Panc1 (cell line): ENCODE measurements around the gene UBAP2L. TPM values are rescaled to one million over a fixed set of nuclear protein-coding genes. Genes with fewer than 3 reads are reported as not detected.
"Not testable (repeated sequence)": the region's sequence is repeated elsewhere in the genome, so short reads cannot be mapped to it uniquely, and the experiment has no call there.

Experiments
- ATAC-seq: fragments of 200-7000 bp; cut with Tn5 transposase; 2 replicates; pipeline ENCODE4 v1.9.1; 2020; ENCODE audit warnings: mild to moderate bottlenecking, moderate library complexity
- BruUV-seq: library from RNA; stranded (reverse); fragments of 400-500 nt; replicated peaks from 2 replicates; lab custom pipeline; 2021; lab: Mats Ljungman, UMichigan
- CTCF ChIA-PET: fragments of 300-600 bp; sonication (Branson Sonifier 250); formaldehyde crosslinking; loops from one replicate; lab custom pipeline; 2022; ENCODE audit warnings: antibody characterized with exemption; lab: Charles Lee
- POLR2A ChIA-PET: fragments of 300-600 bp; sonication (Branson Sonifier 250); formaldehyde crosslinking; loops from one replicate; lab custom pipeline; 2022; ENCODE audit warnings: antibody characterized with exemption; lab: Charles Lee
- DNase-seq: peaks from one replicate; pipeline ENCODE4 v3.0.0-alpha.2; 2010; ENCODE audit warnings: low read depth, low spot score
- H3K27ac ChIP-seq: 2 replicates; pipeline ENCODE4 v1.5.1; 2011; ENCODE audit warnings: mild to moderate bottlenecking, low read length, inconsistent platforms
- H3K27me3 ChIP-seq: fragments of 200-500 bp; sonication (Bioruptor generic); 2 replicates; pipeline ENCODE4 v1.6.0; 2014; ENCODE audit warnings: low read length, inconsistent platforms; ENCODE audit not compliant: control insufficient read depth, insufficient read depth
- H3K36me3 ChIP-seq: fragments of 200-500 bp; sonication (Bioruptor generic); 2 replicates; pipeline ENCODE4 v1.5.1; 2014; ENCODE audit warnings: inconsistent platforms, mild to moderate bottlenecking, low read length, moderate library complexity; ENCODE audit not compliant: control insufficient read depth, insufficient read depth
- H3K4me1 ChIP-seq: 2 replicates; pipeline ENCODE4 v1.5.1; 2011; ENCODE audit warnings: inconsistent platforms, mild to moderate bottlenecking, low read length, moderate library complexity; ENCODE audit not compliant: control insufficient read depth, insufficient read depth
- H3K4me3 ChIP-seq, 2 experiments: 2 replicates each; pipeline ENCODE4 v1.5.1; 2011 to 2012; ENCODE audit warnings: low read depth in 2 of 2, low read length in 2 of 2, mild to moderate bottlenecking in 2 of 2, inconsistent platforms in 1 of 2, moderate library complexity in 1 of 2
- H3K9me3 ChIP-seq: fragments of 200-500 bp; sonication (Bioruptor generic); 2 replicates; pipeline ENCODE4 v1.5.1; 2014; ENCODE audit warnings: low read depth, mild to moderate bottlenecking, inconsistent platforms, low read length, moderate library complexity; ENCODE audit not compliant: control insufficient read depth, insufficient read depth
- CTCF ChIP-seq: fragments of 450-650 bp; IDR thresholded peaks from 2 replicates; pipeline ENCODE4 v1.5.1; 2017; ENCODE audit warnings: mild to moderate bottlenecking
- POLR2AphosphoS5 ChIP-seq: IDR thresholded peaks from 2 replicates; pipeline ENCODE4 v1.6.1; 2012; ENCODE audit warnings: mild to moderate bottlenecking, low read depth, low read length, moderate library complexity
- REST ChIP-seq, 2 experiments: IDR thresholded peaks; 2 replicates each; pipeline ENCODE4 v1.6.1; 2011 to 2012; ENCODE audit warnings: low read depth in 2 of 2, control low read depth in 1 of 2, low read length in 1 of 2, mild to moderate bottlenecking in 1 of 2, moderate library complexity in 1 of 2; ENCODE audit not compliant: insufficient read depth in 1 of 2
- SIN3A ChIP-seq: IDR thresholded peaks from 2 replicates; pipeline ENCODE4 v1.6.1; 2012; ENCODE audit warnings: low read depth, mild to moderate bottlenecking, low read length, moderate library complexity, borderline replicate concordance; ENCODE audit not compliant: insufficient read depth
- TCF7L2 ChIP-seq: IDR thresholded peaks from 2 replicates; pipeline ENCODE4 v1.6.1; 2011; ENCODE audit warnings: mild to moderate bottlenecking, low read depth, low read length, inconsistent platforms
- in situ Hi-C: cut with HindIII; loops from 2 replicates; pipeline ENCODE4 v1.10.0; 2016; ENCODE audit warnings: low sequenced_read_pairs, low pct_unique_long_range_greater_than_20kb
- intact Hi-C: fragments of 100-400 bp; cut with micrococcal nuclease; formaldehyde crosslinking; loops from one replicate; pipeline ENCODE4 v1.10.0; 2022; ENCODE audit not compliant: unreplicated experiment
- total RNA-seq: library from RNA; stranded (reverse); gene quantifications from one replicate; pipeline ENCODE4 v1.2.1, GENCODE V29; 2021; ENCODE audit not compliant: unreplicated experiment

Gene UBAP2L
- total RNA-seq, 1 experiment from 2014 or later: 227 TPM

- no peak for TF ChIP-seq POLR2AphosphoS5
- no peak for TF ChIP-seq SIN3A
- no peak for TF ChIP-seq TCF7L2
- peak; percentile 80 for TF ChIP-seq CTCF
- TF ChIP-seq REST (IDR thresholded peaks at IDR 0.05; ENCODE audit: insufficient read depth in 1 of 2, low read depth in 2 of 2, low read length in 1 of 2): no peak
- Histone ChIP-seq H3K36me3 (no peaks in the 10 kb centered on the region), H3K9me3 (no peaks in the 10 kb centered on the region), H3K27ac (no peak overlapping the region), H3K4me3 (peak overlapping the region in 1 of 2 experiments; percentile 13; a peak in 1 of 4 replicates), H3K27me3 (no peaks in the 10 kb centered on the region), H3K4me1 (0 out of 2 replicates have a peak, but pooled peaks cover 2% of the 10 kb centered on the region)
- in situ Hi-C loops (no loop called here), intact Hi-C loops (loop anchor here (1.0 to 10.0 kb wide), 2 partner anchors 73 to 136 kb away; partner anchors contain the start of gene HAX1)
- ChIA-PET POLR2A (no interaction called here), CTCF (interaction anchor here (0.6 to 2.7 kb wide), 3 partner anchors 31 to 671 kb away, joined by 3 to 8 read pairs (median 3); no protein-coding TSS in a partner anchor)
- no TSS peak for BruUV-seq
- ATAC-seq: peak; percentile 87
- DNase-seq: no peak
These were observed 21.8 kb upstream of the UBAP2L start for GRCh38 chr1:154198756-154199562.

GRCh38 chr1:154199563-154199879 lies 21.2 kb upstream of the UBAP2L start:
- no peaks in the 10 kb centered on the region for H3K27me3 ChIP-seq
- H3K9me3 ChIP-seq: no peaks in the 10 kb centered on the region
- POLR2A ChIA-PET: no interaction called here
- H3K27ac ChIP-seq: no peak overlapping the region
- intact Hi-C loops (loop anchor here (1.0 to 10.0 kb wide), 2 partner anchors 73 to 135 kb away; partner anchors contain the start of gene HAX1), in situ Hi-C loops (no loop called here)
- CTCF ChIA-PET: interaction anchor here (0.6 to 2.7 kb wide), 3 partner anchors 31 to 670 kb away, joined by 3 to 8 read pairs (median 3); no protein-coding TSS in a partner anchor
- no peak overlapping the region; a peak in 1 of 4 replicates for H3K4me3 ChIP-seq
- ATAC-seq (peak; percentile 70), DNase-seq (no peak)
- H3K36me3 ChIP-seq: no peaks in the 10 kb centered on the region
- TF ChIP-seq POLR2AphosphoS5 (no peak), SIN3A (no peak), CTCF (no peak), TCF7L2 (no peak), REST (IDR thresholded peaks at IDR 0.05; ENCODE audit: insufficient read depth in 1 of 2, low read depth in 2 of 2, low read length in 1 of 2) (no peak)
- H3K4me1 ChIP-seq: 0 out of 2 replicates have a peak, but pooled peaks cover 2% of the 10 kb centered on the region
- BruUV-seq: no TSS peak

GRCh38 chr1:154205778-154206177 lies 15.0 kb upstream of the UBAP2L start:
- H3K36me3 ChIP-seq, DNase-seq, POLR2A ChIA-PET, in situ Hi-C loops, CTCF ChIA-PET, BruUV-seq, ATAC-seq, intact Hi-C loops, H3K27ac ChIP-seq, H3K4me3 ChIP-seq, H3K27me3 ChIP-seq, H3K9me3 ChIP-seq, H3K4me1 ChIP-seq: not testable (repeated sequence)
